OCI-LY1 (cell line): ENCODE results near the gene MICOS13.

Experiments used
- CTCF ChIP-seq: fragments of 200-600 bp; sonication (generic), shearing (Covaris generic); IDR thresholded peaks from 2 replicates; pipeline ENCODE4 v1.5.1; 2017; ENCODE audit warnings: mild to moderate bottlenecking, antibody characterized with exemption, low read length, moderate library complexity, mixed read lengths
- EZH2 ChIP-seq: fragments of 200-600 bp; sonication (generic), shearing (Covaris generic); IDR thresholded peaks from 2 replicates; pipeline ENCODE4 v1.8.0; 2017; ENCODE audit warnings: borderline replicate concordance, mixed run types, mild to moderate bottlenecking, antibody characterized with exemption, low read length, moderate library complexity, mixed read lengths

GRCh38 chr19:5678071-5678718, 2.1 kb downstream of the MICOS13 start:
- no peak for TF ChIP-seq CTCF
- TF ChIP-seq EZH2 = no peak
